ENCODE results near the gene HSPA9.

- TF ChIP-seq, protein P1, sequence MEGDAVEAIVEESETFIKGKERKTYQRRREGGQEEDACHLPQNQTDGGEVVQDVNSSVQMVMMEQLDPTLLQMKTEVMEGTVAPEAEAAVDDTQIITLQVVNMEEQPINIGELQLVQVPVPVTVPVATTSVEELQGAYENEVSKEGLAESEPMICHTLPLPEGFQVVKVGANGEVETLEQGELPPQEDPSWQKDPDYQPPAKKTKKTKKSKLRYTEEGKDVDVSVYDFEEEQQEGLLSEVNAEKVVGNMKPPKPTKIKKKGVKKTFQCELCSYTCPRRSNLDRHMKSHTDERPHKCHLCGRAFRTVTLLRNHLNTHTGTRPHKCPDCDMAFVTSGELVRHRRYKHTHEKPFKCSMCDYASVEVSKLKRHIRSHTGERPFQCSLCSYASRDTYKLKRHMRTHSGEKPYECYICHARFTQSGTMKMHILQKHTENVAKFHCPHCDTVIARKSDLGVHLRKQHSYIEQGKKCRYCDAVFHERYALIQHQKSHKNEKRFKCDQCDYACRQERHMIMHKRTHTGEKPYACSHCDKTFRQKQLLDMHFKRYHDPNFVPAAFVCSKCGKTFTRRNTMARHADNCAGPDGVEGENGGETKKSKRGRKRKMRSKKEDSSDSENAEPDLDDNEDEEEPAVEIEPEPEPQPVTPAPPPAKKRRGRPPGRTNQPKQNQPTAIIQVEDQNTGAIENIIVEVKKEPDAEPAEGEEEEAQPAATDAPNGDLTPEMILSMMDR (IDR thresholded peaks at IDR 0.05): no peak
- TF ChIP-seq POLR2A (IDR thresholded peaks at IDR 0.05): no peak
Measured at GRCh38 chr5:138508958-138509357, 66.2 kb downstream of the HSPA9 start.
